GM19239 (cell line): ENCODE results near the gene VPS33A.

Source experiments
- DNase-seq: peaks from one replicate; pipeline ENCODE4 v3.0.0; 2011; ENCODE audit warnings: low spot score; ENCODE audit not compliant: insufficient read length
- FAIRE-seq: peaks from 2 replicates; lab custom pipeline; 2011; peaks lifted over from hg19 to GRCh38; lab: Jason Lieb, UNC

Gene VPS33A

DNA sequence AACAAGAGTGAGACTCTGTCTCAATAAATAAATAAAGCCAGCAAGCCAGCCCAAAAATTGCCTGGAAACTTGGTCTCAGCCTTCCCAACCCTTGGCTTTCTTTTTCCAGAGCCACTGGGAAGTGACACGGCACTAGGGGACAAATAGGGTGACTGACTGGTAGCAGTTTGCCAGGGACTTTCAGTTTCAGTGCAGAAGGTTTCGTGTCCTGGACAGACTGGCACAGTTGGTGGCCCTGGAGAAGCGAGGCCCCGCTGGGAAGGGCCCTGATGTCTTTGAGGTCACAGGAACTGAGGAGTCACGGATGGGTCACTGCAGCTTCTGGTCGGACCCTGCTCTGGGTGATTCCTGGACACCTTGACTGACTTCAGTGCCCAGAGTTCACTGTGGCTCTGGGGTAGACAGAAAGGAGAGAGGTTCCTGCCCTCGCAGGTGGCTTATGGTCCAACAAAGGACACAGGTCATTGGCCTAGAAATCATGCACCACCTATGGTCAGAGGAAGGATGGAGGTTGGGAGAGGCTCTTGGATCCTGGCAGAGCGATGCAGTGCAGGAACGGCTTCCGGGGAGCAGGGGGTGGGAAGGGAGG, 80.7 kb downstream of the VPS33A start:
- DNase-seq = no peak
- FAIRE-seq = no peak

DNA sequence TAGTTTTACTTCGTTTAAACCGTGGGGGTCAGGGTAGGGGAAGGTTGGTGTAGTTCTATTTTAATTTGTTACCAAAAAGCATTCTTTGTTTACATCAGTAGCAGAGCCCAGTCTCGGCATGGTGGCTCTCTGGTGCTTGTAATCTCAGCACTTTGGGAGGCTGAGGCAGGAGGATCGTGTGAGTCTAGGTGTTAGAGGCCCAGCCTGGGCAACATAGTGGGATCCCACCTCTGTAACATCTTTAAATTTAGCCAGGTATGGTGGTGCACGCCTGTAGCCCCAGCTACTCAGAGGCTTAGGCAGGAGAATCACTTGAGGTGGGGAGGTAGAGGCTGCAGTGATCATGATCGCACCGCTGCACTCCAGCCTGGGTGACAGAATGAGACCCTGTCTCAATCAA, 81.2 kb downstream of the VPS33A start:
- no peak for FAIRE-seq
- no peak for DNase-seq

DNA sequence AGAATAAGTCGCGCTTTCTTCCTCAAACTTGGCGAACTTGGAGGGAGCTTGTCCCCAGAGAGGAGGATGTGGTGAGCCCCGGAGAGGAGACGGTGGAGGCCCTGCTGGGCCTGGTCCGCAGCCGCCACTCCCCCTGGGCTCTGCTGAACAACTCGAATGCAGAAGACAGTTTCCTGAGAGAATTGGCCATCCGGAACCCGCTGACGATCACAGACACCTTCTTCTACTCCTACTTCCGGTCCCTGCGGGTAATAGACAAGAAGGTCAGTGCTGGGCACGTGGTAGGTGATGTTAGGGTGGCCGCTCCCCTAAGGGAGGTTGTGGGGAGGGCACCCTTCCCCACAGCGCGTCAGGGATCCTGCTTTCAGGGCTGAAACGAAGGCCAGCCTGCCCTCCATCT, 81.8 kb downstream of the VPS33A start:
- no peak for DNase-seq
- no peak for FAIRE-seq

DNA sequence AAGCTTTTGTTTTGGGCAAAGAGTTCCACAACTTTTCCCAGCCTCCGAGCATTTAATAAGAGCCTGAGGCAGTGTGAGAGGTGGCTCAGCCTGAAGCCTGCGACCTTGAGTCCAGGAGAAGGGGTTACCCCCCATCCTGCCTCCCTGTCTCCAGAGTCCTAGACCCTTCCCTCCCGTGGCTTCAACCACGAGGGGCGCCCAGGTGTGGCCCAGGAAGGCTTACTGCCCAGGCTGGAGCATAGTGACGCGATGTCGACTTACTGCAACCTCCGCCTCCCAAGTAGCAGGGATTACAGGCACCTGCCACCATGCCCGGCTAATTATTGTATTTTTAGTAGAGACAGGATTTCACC, 82.7 kb downstream of the VPS33A start:
- FAIRE-seq = no peak
- DNase-seq = no peak

DNA sequence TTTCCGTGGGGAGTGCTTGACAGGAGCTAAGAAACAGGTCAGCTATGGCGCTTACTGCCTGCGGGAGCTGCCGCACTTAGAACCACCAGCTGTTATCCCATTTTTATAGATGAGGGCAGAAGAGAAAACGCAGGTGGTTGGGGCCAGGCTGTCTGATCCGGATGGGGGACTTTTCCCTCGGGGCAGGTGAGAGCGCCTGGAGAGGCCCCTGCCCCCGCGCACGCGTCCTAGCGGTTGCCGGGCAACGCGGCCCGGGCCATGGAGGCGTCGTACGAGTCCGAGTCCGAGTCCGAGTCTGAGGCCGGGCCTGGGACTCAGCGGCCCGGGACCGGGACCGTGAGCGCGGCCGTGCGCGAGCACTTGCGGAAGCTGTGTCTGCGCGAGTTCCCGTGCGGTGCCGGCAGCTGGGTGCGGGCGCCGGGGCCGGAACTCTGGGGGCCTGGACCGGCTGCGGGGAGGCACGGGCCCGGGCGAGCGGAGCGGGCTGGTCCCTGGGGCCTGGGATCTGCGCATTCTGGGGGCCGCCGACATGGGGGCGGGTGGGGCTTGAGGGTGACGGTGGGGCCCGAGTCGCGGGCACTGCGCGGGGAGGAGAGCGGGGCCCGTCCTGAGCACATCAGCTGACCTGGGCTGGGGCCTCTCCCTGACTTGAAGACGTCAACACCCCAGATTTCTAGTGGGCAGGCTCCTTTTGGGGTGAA, 83.3 kb downstream of the VPS33A start, which contains the start of gene LRRC43:
TSS of gene LRRC43 (plus strand) at position 237 of the 701 bp plus-strand sequence. CDS start at position 259, 22 bp downstream.
- DNase-seq = no peak
- FAIRE-seq = no peak
